AG04450 (cell line): ENCODE data around the gene ABI3BP. TPM values are rescaled to one million over a fixed set of nuclear protein-coding genes. Genes with fewer than 3 reads are reported as not detected.

Experiments
- CTCF ChIA-PET: fragments of 300-600, 350-600 bp; formaldehyde crosslinking; extraction: SDS; loops from one replicate; lab custom pipeline; 2022; ENCODE audit warnings: antibody characterized with exemption, inconsistent platforms; lab: Charles Lee
- POLR2A ChIA-PET: fragments of 350-600 bp; formaldehyde crosslinking; extraction: SDS; loops from one replicate; lab custom pipeline; 2021; ENCODE audit warnings: antibody characterized with exemption, inconsistent platforms; lab: Yijun Ruan, JAX
- DNase-seq: peaks from one replicate; pipeline ENCODE4 v3.0.0-alpha.2; 2011; ENCODE audit warnings: low read depth, low spot score
- H3K27ac ChIP-seq: one replicate; pipeline ENCODE4 v1.5.1; 2012; ENCODE audit warnings: low read depth, low read length, control low read depth
- H3K27me3 ChIP-seq: one replicate; pipeline ENCODE4 v1.6.0; 2012; ENCODE audit warnings: low read length; ENCODE audit not compliant: control insufficient read depth, insufficient read depth
- H3K4me3 ChIP-seq: 2 replicates; pipeline ENCODE4 v1.5.1; 2011; ENCODE audit warnings: mild to moderate bottlenecking, low read depth, low read length, control low read depth
- H3K9me3 ChIP-seq: 2 replicates; pipeline ENCODE4 v1.5.1; 2012; ENCODE audit warnings: low read length; ENCODE audit not compliant: control insufficient read depth, insufficient read depth
- CTCF ChIP-seq: IDR thresholded peaks from 2 replicates; pipeline ENCODE4 v1.5.1; 2011; ENCODE audit warnings: low read depth, low read length, control low read depth, inconsistent platforms
- polyA plus RNA-seq: library from polyadenylated mRNA; depleted of rRNA; stranded (reverse); fragments of >200 nt; gene quantifications from 2 replicates; pipeline ENCODE4 v1.2.3, GENCODE V29; 2011

The ABI3BP gene
- polyA plus RNA-seq, 1 experiment, result 5.3 TPM

GRCh38 chr3:100966049-100966491, 27.2 kb downstream of the ABI3BP start:
- no peaks in the 10 kb centered on the region for H3K27me3 ChIP-seq
- H3K27ac ChIP-seq, result peak overlapping the region; percentile 52
- peak; percentile 57 for DNase-seq
- H3K9me3 ChIP-seq, result no peaks in the 10 kb centered on the region
- TF ChIP-seq CTCF, result no peak
- CTCF ChIA-PET, result no interaction called here
- no peak overlapping the region for H3K4me3 ChIP-seq
- POLR2A ChIA-PET, result interaction anchor here (0.6 kb wide), 1 partner anchor 147 kb away, joined by 3 read pairs; no protein-coding TSS in a partner anchor

GRCh38 chr3:100963041-100963440, 30.2 kb downstream of the ABI3BP start:
- H3K9me3 ChIP-seq, result peaks cover 6% of the 10 kb centered on the region
- POLR2A ChIA-PET, result no interaction called here
- no peak overlapping the region for H3K27ac ChIP-seq
- no peak overlapping the region for H3K4me3 ChIP-seq
- DNase-seq, result no peak
- TF ChIP-seq CTCF, result no peak
- no peaks in the 10 kb centered on the region for H3K27me3 ChIP-seq
- CTCF ChIA-PET, result no interaction called here

GRCh38 chr3:100957261-100957986, 35.8 kb downstream of the ABI3BP start:
- Histone ChIP-seq H3K4me3 (no peak overlapping the region), H3K27me3 (no peaks in the 10 kb centered on the region), H3K27ac (no peak overlapping the region), H3K9me3 (peaks cover 6% of the 10 kb centered on the region)
- no peak for TF ChIP-seq CTCF
- CTCF ChIA-PET, result no interaction called here
- POLR2A ChIA-PET, result no interaction called here
- no peak for DNase-seq

- Histone ChIP-seq H3K4me3 (no peak overlapping the region), H3K9me3 (peaks cover 6% of the 10 kb centered on the region), H3K27ac (no peak overlapping the region), H3K27me3 (no peaks in the 10 kb centered on the region)
- DNase-seq, result no peak
- POLR2A ChIA-PET, result no interaction called here
- CTCF ChIA-PET, result no interaction called here
- TF ChIP-seq CTCF, result no peak
Observed at GRCh38 chr3:100956276-100956675, 36.9 kb downstream of the ABI3BP start.

GRCh38 chr3:100954990-100955389, 38.2 kb downstream of the ABI3BP start:
- peak overlapping the region; percentile 18; the same call in 1 of the 2 replicates for H3K4me3 ChIP-seq
- no peaks in the 10 kb centered on the region for H3K27me3 ChIP-seq
- TF ChIP-seq CTCF, result no peak
- ChIA-PET POLR2A (interaction anchor here (0.6 kb wide), 1 partner anchor 222 kb away, joined by 3 read pairs; no protein-coding TSS in a partner anchor), CTCF (interaction anchor here (0.7 kb wide), 1 partner anchor 60 kb away, joined by 4 read pairs; no protein-coding TSS in a partner anchor)
- H3K27ac ChIP-seq, result peak overlapping the region; percentile 47
- DNase-seq, result peak; percentile 71
- H3K9me3 ChIP-seq, result peaks cover 6% of the 10 kb centered on the region
